ENCODE results near the gene SLC23A1.
"Not testable (repeated sequence)": the region's sequence is repeated elsewhere in the genome, so short reads cannot be mapped to it uniquely, and the experiment has no call there.

SLC23A1 gene

GRCh38 chr5:139389701-139390638, 6.9 kb upstream of the SLC23A1 start, which contains the start of gene MZB1:
Gene MZB1, minus strand, starts transcription at chr5:139389913. Its CDS starts 57 bp downstream, at chr5:139389856.
- peak; percentile 54 for DNase-seq (ENCODE audit: low read depth)

GRCh38 chr5:139388198-139388821, 5.2 kb upstream of the SLC23A1 start:
- no peak for DNase-seq (ENCODE audit: low read depth)

DNA sequence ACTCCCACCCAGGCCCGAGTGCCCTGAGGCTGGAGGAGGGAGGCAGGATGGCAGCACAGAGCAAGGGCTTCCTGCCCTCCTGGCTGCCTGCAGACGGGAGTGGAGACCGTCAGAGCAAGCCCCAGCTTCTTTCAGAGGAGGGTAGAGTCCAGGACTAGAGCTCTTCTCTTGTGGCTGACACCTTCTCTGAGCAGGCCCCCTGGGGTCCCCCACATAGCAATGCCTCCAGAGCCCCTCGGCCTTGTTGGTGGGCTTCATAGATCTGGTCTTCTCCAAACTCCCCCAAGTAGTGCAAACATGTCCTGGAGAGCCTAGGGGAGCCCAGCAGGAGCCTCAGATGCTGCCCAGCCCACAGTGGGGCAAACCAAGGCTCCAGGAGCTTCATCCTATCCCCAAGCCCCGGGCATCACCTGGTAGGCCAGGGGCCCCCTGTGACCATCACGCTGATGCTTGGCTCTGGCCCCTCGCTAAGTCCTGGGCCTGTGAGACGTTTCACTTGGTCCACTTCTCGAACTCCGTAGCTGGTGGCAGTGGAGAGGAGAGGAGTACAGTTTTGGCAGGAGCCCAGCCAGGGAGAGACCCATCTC, 4.6 kb upstream of the SLC23A1 start:
- DNase-seq (ENCODE audit: low read depth) = no peak

DNA sequence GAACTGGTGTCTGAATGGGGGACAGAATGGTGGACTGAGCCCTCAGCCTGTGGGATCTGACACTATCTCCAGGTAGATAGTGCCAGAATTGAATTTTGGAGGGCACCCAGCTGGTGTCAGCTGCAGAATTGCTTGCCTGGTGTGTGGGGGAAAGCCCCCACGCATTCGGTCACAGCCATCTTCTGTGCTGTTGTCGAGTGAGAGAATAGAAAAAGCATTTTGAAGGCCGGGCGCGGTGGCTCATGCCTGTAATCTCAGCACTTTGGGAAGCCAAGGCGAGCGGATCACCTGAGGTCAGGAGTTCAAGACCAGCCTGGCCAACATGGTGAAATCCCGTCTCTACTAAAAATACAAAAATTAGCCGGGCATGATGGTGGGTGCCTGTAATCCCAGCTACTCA, 3.9 kb upstream of the SLC23A1 start:
- DNase-seq (ENCODE audit: low read depth) = not testable (repeated sequence)

- no peak for DNase-seq (ENCODE audit: low read depth)
These were observed 2.9 kb upstream of the SLC23A1 start for GRCh38 chr5:139386050-139386438.

DNA sequence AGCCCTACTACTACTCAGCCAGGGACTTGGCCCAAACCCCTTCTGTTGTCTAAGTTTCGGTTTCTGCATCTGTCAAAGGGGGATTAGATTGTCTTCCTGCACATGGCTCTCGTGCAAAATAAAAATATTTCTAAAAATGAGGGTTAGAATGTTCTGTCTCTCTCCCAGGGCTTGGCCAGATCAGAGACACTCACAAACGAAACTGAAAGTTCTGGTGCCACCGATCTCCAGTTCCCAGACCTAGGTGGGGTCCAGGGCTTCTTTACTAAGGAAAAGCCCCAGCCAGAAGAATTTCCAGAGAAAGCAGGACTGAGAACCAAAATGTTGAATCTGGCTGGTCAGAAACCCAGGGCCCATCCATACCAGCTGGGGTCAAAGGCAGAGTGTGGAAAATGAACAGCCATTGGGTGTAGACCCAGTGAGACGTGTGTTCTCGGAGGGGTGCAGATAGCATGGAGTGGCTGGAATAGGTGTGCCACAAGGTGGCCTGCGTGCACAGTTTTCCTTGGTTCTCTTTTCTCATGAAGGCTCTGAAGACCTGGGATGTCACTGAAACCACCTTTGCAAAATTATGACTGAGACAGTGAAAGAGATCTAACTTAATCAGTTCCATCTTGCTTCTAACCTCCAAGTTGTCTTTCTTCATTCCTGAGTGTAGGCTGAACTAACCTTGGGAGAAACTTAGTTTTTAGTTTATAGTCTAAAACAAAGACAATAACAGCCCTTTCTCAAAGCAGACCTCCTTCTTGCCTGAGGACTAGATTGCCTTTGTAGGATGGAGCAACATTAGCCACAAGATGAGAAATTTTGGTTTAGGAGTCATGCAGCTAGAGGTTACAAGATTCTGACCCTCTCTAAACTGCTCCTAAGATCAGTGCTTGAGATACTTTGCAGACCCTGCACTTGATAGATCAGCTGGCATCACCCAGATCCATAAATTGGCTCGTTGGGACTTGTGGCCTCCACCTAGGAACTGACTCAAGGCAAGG, 2.3 kb upstream of the SLC23A1 start:
- no peak for DNase-seq (ENCODE audit: low read depth)

- DNase-seq (ENCODE audit: low read depth) = no peak
These were observed 1.5 kb upstream of the SLC23A1 start for GRCh38 chr5:139384591-139385051.

GRCh38 chr5:139383993-139384590, 995 bp upstream of the SLC23A1 start:
- DNase-seq (ENCODE audit: low read depth) = no peak

DNA sequence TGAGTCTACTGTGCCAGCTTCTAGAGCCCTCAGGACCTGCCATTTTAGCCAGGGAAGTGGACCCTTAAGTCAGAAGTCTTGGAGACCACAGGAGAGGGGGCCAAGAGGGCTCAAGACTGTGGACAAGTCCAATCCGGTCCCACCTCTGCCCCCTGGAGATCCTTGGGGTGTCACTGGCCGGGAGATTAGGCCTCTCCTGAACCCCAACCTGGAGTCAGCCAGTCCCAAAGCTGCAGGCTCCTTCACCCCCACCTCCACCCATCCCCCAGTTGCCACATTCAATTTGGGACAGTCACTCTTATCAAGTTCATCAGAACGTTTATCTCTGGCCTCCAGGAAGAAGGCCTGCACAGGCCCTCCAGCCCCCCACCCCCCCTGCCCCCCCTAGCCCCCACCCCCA, 290 bp downstream of the SLC23A1 start:
- DNase-seq (ENCODE audit: low read depth) = no peak

DNA sequence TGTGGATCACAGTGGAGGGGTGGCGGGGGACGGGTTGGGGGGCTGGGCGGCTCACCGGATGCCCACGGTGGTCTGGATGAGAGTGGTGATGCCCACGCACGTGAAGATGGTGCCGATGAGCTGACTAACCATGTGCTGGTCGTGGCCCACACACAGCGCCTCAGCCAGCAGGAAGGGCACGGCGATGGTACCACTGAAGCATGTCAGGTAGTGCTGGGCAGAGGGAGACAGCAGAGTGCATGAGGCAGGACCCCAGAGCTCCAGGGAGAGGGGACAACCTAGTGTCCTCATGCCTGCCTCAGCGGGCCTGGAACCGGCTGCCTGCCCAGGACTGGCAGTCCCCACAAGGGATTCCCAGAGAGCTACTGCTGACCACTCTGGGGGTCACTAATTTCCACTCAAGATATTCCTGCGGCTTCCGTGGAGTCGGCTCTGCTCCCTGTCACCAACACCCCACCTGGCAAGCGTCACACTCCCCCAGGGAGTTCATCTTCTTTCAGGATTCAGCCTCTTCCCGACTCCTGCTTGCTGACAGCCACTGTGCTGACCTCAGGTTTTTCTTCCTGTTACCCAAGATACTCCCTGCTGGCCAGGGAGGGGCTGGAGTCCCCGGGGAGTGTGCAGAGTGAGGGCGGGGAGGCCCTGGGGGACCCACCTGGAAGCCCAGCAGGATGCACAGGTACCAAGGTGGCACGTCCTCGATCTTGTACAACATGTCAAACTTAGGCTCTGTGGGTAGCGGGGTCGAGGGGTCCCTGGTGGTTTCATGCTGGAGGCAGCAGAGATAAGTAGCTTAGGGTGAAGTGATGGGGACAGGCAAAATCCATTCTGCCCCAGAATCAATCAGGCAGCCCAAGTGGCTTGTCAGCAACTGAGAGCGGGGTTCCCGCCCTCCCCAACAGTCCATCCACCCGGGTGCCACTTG, 998 bp downstream of the SLC23A1 start:
- no peak for DNase-seq (ENCODE audit: low read depth)

GRCh38 chr5:139379626-139380449, 3.3 kb downstream of the SLC23A1 start:
- no peak for DNase-seq (ENCODE audit: low read depth)

DNA sequence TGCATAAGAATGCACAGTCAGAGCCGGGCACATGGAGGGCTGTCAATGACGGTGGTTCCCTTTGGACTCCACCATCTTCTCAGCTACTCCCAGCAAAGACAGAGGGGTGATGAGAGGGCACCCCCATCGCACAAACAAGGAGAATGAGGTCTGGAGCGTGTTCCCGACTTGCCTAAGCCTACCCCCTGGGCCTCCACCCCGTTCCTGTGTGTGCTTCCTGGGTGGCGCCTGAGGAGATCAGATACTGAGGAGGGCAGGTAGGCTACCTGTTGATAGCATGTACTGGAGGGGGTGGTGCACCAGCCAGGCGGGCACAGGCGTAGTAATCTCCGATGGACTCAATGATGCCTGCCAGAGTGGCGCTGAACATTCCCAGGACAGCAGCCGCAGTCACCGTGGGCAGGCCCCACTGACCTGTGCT, 4.1 kb downstream of the SLC23A1 start:
- DNase-seq (ENCODE audit: low read depth) = no peak

DNA sequence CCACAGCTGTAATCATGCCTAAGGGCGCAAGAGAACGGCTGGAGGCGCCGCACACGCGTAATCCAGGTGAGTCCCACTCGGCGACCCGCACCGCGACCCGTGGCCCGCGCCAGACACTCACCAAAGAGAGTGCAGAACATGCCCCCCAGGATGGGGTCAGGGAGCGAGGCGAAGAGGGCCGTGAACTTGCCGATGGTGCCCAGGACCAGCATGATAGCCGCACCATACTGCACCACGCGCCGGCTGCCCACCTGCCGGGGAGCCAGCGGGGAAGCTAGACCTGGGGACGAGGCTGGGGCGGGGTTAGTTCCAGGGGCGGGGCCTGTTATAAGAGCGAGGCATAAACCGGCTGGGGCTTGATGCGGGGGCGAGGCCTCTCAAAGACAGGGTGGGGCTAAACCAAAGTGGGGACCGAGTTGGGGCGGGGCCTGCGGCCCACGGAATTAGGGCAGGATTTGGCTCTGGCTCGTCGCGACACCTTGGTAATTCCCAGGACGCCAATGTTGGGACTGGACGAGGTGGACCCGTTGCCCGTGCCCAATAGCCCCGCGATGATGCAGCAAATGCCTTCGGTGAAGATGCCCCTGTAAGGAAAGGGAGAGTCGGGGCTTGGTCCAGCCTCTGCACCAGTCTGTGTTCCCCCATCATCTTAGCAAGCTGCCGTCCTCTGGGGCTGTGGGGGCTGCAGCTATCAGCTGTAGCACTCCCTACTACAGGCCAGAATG, 4.8 kb downstream of the SLC23A1 start:
- DNase-seq (ENCODE audit: low read depth) = no peak

DNA sequence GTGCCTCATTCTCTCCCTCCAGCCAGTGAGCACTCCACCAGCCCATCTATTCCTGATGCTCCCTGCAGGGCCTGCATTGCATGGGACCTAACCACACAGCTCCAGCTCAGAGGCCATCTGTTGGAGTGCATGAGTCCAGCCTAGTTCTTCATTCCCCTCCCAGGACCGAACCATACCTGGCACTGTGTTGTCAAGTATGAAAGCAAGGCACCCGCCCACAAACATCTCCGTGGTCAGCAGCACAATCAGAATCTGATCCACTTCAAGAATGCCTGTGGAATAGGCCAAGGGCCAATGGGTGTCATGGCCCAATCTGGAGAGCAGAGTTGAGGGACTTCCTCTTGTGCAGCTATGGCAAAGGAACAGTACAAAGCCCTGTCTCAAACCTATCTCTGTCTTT, 5.9 kb downstream of the SLC23A1 start:
- DNase-seq (ENCODE audit: low read depth) = no peak

DNA sequence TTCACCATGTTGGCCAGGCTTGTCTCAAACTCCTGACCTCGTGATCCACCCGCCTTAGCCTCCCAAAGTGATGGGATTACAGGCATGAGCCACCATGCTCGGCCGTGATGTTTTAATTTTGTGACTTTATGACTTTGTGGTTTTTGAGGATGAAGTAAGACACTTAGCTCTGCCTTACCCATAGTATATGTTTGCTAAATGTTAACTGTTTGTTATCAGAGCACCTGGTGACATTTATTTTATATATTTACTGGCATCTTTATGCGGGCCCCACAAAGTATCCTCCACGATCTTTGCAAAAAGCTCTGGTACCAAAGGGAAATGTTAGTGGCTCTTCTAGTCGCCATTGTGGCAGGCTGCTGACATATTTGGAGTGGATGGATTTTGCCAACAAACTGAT, 6.7 kb downstream of the SLC23A1 start:
- no peak for DNase-seq (ENCODE audit: low read depth)

- DNase-seq (ENCODE audit: low read depth) = no peak
These were observed 8.2 kb downstream of the SLC23A1 start for GRCh38 chr5:139374909-139375308.

GRCh38 chr5:139371482-139372435, 11.3 kb downstream of the SLC23A1 start:
- no peak for DNase-seq (ENCODE audit: low read depth)

Measured in activated T-cell treated with anti-CD3 and anti-CD28 coated beads for 48 hours (primary cell).